ENCODE results near the gene FOXC1.

- TF ChIP-seq CTCF (IDR thresholded peaks at IDR 0.05) (no peak), POLR2A (IDR thresholded peaks at IDR 0.05; ENCODE audit: low read depth) (no peak)
These were observed 9.5 kb upstream of the FOXC1 start for GRCh38 chr6:1600063-1600763.
